ENCODE measurements around the gene CDK5. TPM values are rescaled to one million over a fixed set of nuclear protein-coding genes. Genes with fewer than 3 reads are reported as not detected.

CDK5 gene
- total RNA-seq, 1 experiment from 2014 or later, result 23.5 TPM

DNA sequence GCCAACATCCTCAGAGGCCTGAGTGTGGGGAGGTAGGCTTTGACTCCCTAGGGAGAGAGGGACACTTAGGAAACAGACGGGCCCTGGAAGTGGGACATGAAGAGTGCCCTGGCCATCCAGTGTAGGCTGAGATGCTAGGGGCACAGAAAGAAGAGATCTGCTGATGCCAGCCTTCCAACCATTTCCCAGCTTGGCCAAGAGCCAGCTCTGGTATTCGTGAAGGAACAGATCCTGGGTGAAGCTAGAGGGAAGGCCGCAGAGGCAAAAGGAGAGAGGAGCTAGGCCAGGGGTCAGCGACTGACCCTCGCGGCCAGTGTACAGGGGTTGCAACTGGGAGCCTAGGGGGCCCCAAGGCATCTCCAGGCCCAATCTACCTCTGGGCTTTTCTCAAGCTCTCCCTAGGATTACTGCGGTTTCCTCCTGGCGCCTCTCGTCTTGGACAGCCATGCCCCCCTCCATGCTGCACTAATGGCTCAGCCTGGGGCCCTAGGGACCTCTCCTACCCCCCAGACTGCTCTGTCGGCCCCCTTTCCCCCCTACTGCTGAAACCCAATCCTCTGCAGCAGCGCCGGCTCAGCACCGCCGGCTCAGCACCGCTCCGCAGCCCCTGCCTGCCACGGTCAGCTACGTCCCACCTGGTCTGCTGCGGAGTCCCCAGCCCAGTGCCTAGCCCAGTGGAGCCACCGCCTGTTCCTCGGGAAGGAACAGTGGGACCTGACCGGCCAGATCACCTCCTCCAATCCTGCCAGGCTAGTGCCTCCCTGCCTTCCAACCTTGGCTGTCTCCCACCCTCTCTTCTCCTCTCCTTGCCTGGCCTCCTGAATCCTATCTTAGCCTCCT lies 9.5 kb downstream of the CDK5 start, which contains the start of gene ASIC3:
ASIC3 (plus strand) TSS at position 556 of the 840 bp plus-strand sequence. CDS start 355 bp downstream, outside the sequence.
- CTCF ChIA-PET, result interaction anchor here (0.7 kb wide), 1 partner anchor 52 kb away, joined by 5 read pairs; no protein-coding TSS in a partner anchor
- no peaks in the 10 kb centered on the region for H3K4me1 Mint-ChIP-seq (ENCODE audit: low read depth, unreplicated experiment)
- no peaks in the 10 kb centered on the region for H3K27me3 Mint-ChIP-seq (ENCODE audit: unreplicated experiment)
- H3K9me3 Mint-ChIP-seq (ENCODE audit: low read depth, unreplicated experiment), result no peaks in the 10 kb centered on the region
- intact Hi-C loops (cut with micrococcal nuclease; ENCODE audit: unreplicated experiment), result no loop called here
- no peak within 1 kb of the TSS for H3K27ac Mint-ChIP-seq (ENCODE audit: unreplicated experiment)
- H3K36me3 Mint-ChIP-seq (ENCODE audit: insufficient read depth, unreplicated experiment), result peaks cover 5% of the 10 kb centered on the region
- no peak within 1 kb of the TSS for H3K4me3 Mint-ChIP-seq (ENCODE audit: low read depth, unreplicated experiment)
- no TSS peak for BruUV-seq (replicated peaks)
- no peak for DNase-seq
- TF ChIP-seq, protein P1, sequence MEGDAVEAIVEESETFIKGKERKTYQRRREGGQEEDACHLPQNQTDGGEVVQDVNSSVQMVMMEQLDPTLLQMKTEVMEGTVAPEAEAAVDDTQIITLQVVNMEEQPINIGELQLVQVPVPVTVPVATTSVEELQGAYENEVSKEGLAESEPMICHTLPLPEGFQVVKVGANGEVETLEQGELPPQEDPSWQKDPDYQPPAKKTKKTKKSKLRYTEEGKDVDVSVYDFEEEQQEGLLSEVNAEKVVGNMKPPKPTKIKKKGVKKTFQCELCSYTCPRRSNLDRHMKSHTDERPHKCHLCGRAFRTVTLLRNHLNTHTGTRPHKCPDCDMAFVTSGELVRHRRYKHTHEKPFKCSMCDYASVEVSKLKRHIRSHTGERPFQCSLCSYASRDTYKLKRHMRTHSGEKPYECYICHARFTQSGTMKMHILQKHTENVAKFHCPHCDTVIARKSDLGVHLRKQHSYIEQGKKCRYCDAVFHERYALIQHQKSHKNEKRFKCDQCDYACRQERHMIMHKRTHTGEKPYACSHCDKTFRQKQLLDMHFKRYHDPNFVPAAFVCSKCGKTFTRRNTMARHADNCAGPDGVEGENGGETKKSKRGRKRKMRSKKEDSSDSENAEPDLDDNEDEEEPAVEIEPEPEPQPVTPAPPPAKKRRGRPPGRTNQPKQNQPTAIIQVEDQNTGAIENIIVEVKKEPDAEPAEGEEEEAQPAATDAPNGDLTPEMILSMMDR (IDR thresholded peaks at IDR 0.05; ENCODE audit: unreplicated experiment), result no peak

DNA sequence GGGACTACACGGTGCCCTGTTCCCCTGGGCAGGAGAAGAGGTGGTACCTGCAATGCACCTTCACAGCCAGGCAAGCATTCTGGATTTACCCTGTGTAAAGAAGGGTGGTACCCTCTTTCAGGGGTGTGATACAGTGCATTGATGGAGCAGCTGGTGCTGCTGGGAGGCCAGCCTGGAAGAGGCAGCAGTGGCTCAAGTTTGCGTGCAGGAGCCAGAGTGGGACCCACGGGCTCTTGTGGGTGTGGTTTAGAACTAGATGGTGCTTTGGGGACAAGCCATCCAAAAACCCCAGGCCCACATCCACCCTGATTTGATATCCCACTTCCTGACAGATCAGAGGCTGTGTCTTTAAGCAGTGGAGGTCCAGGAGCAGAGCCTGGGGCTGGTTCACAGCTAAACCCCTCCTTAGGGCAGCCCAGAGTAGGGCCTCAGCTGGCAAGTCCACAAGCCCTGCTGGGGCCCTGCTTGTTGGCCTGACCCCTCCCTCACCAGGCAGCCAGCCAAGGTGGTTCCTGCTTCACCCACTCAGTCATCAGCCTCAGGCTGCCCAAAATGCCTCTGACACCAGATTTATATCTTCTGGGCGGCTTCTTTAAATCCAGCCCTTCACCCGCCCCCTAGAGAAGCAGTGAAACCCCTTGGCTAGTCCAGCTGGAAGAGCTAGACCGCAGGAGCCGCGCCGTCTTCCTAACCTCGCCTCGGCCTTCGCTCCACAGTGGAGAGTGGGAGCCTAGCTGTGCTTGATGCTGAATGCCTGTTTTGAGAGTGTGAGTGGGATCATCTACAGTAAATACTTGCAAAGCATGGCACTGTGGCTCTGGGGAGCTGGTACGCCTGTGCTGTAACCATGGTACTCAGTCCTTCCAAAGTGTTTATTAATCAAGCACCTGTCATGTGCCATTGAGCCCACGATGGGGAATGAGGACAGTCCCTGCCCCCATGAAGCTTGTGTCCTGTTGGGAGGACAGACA lies 10.8 kb downstream of the CDK5 start:
- Mint-ChIP-seq H3K36me3 (ENCODE audit: insufficient read depth, unreplicated experiment) (peaks cover 8% of the 10 kb centered on the region), H3K4me1 (ENCODE audit: low read depth, unreplicated experiment) (no peaks in the 10 kb centered on the region), H3K27me3 (ENCODE audit: unreplicated experiment) (no peaks in the 10 kb centered on the region), H3K27ac (ENCODE audit: unreplicated experiment) (no peak overlapping the region), H3K9me3 (ENCODE audit: low read depth, unreplicated experiment) (no peaks in the 10 kb centered on the region), H3K4me3 (ENCODE audit: low read depth, unreplicated experiment) (no peak overlapping the region)
- DNase-seq, result no peak
- BruUV-seq (replicated peaks), result no TSS peak
- CTCF ChIA-PET, result interaction anchor here (0.5 kb wide), 1 partner anchor 37 kb away, joined by 5 read pairs; no protein-coding TSS in a partner anchor
- intact Hi-C loops (cut with micrococcal nuclease; ENCODE audit: unreplicated experiment), result no loop called here
- TF ChIP-seq, protein P1 (IDR thresholded peaks at IDR 0.05; ENCODE audit: unreplicated experiment), result no peak

DNA sequence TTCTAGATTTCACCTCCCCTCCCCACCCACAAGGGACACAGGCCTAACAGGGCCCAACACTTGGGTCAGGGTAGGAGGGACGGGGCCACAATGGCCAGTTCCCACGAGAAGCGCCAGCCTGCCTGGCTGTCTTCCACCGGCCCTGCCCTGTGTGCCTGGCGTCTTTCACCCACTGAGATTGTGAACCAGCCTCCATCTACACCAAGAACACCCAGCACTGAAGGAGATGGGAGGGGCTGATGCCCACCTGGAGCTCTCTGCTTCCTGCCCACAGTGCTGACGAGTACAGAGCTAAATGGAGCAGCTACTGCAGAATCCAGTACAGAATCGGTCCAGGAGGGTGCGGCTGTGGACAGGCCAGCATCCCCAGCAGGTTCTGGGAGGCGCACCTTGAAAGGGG lies 11.7 kb downstream of the CDK5 start:
- intact Hi-C loops (cut with micrococcal nuclease; ENCODE audit: unreplicated experiment), result no loop called here
- CTCF ChIA-PET, result interaction anchor here (0.5 kb wide), 1 partner anchor 36 kb away, joined by 5 read pairs; no protein-coding TSS in a partner anchor
- TF ChIP-seq, protein P1 (IDR thresholded peaks at IDR 0.05; ENCODE audit: unreplicated experiment), result no peak
- no peak for DNase-seq
- Mint-ChIP-seq H3K27ac (ENCODE audit: unreplicated experiment) (no peak overlapping the region), H3K36me3 (ENCODE audit: insufficient read depth, unreplicated experiment) (peaks cover 17% of the 10 kb centered on the region), H3K4me1 (ENCODE audit: low read depth, unreplicated experiment) (no peaks in the 10 kb centered on the region), H3K9me3 (ENCODE audit: low read depth, unreplicated experiment) (no peaks in the 10 kb centered on the region), H3K4me3 (ENCODE audit: low read depth, unreplicated experiment) (no peak overlapping the region), H3K27me3 (ENCODE audit: unreplicated experiment) (no peaks in the 10 kb centered on the region)
- BruUV-seq (replicated peaks), result no TSS peak

DNA sequence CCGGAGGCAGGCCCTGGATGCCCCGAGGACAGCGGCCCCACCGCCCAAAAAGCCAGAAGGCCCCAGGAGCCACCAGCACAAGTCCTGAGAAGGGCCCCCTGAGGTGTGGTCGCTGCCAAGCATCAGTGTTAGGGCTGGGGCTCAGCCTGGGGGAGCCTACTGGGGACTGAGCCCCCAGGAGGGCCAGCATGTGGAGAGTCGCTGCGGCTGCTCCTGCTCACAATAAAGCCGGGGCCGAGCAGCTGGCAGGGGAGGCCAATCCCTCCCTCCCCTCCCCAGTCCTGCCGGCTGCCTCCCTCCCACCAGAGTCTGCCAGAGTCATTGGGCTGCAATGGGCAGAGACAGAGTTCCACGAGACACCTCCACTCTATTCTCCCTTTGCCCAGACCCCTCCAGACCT lies 12.4 kb downstream of the CDK5 start:
- no peak overlapping the region for H3K27ac Mint-ChIP-seq (ENCODE audit: unreplicated experiment)
- no peak for DNase-seq
- no peak overlapping the region for H3K4me3 Mint-ChIP-seq (ENCODE audit: low read depth, unreplicated experiment)
- peaks cover 2% of the 10 kb centered on the region for H3K4me1 Mint-ChIP-seq (ENCODE audit: low read depth, unreplicated experiment)
- no TSS peak for BruUV-seq (replicated peaks)
- intact Hi-C loops (cut with micrococcal nuclease; ENCODE audit: unreplicated experiment), result no loop called here
- no peaks in the 10 kb centered on the region for H3K27me3 Mint-ChIP-seq (ENCODE audit: unreplicated experiment)
- TF ChIP-seq, protein P1 (IDR thresholded peaks at IDR 0.05; ENCODE audit: unreplicated experiment), result no peak
- H3K9me3 Mint-ChIP-seq (ENCODE audit: low read depth, unreplicated experiment), result no peaks in the 10 kb centered on the region
- H3K36me3 Mint-ChIP-seq (ENCODE audit: insufficient read depth, unreplicated experiment), result peaks cover 21% of the 10 kb centered on the region
- CTCF ChIA-PET, result no interaction called here

All from Calu3 (cell line).